NCI-H2029 (cell line): ENCODE measurements around the gene PALS1.
"Not testable (repeated sequence)": the region's sequence is repeated elsewhere in the genome, so short reads cannot be mapped to it uniquely, and the experiment has no call there.

Experiments used
- DNase-seq: peaks from one replicate; lab custom pipeline; 2025; lab: John Stamatoyannopoulos, UW

PALS1 gene

GRCh38 chr14:67260965-67261364 lies 19.7 kb downstream of the PALS1 start:
- DNase-seq = no peak

- no peak for DNase-seq
These were observed 22.4 kb downstream of the PALS1 start for GRCh38 chr14:67263499-67264149.

GRCh38 chr14:67265131-67265530 lies 23.9 kb downstream of the PALS1 start:
- DNase-seq = no peak

- no peak for DNase-seq
These were observed 26.5 kb downstream of the PALS1 start for GRCh38 chr14:67267576-67268328.

- DNase-seq = no peak
These were observed 27.4 kb downstream of the PALS1 start for GRCh38 chr14:67268426-67269150.

- DNase-seq = no peak
These were observed 28.2 kb downstream of the PALS1 start for GRCh38 chr14:67269298-67270060.

- DNase-seq = no peak
These were observed 29.0 kb downstream of the PALS1 start for GRCh38 chr14:67270145-67270753.

- no peak for DNase-seq
These were observed 29.7 kb downstream of the PALS1 start for GRCh38 chr14:67270933-67271332.

- DNase-seq = not testable (repeated sequence)
These were observed 32.0 kb downstream of the PALS1 start for GRCh38 chr14:67273281-67273680.

- DNase-seq = no peak
These were observed 34.9 kb downstream of the PALS1 start for GRCh38 chr14:67276131-67276530.

- no peak for DNase-seq
These were observed 39.3 kb downstream of the PALS1 start for GRCh38 chr14:67280506-67280905.

- DNase-seq = peak; percentile 21
These were observed 44.7 kb downstream of the PALS1 start for GRCh38 chr14:67285876-67286452.
